ENCODE results near the gene EXOC3L2. TPM values are rescaled to one million over a fixed set of nuclear protein-coding genes. Genes with fewer than 3 reads are reported as not detected.
A peak's percentile ranks its signal among the peaks of the same experiment; 100 is the strongest.
"Not testable (repeated sequence)": the region's sequence is repeated elsewhere in the genome, so short reads cannot be mapped to it uniquely, and the experiment has no call there.

Gene EXOC3L2
- 1.7 and 3.1 TPM in 2 replicates for total RNA-seq

GRCh38 chr19:45245334-45245787 lies at the start of gene EXOC3L2:
Gene EXOC3L2 (minus strand): TSS chr19:45245407. CDS start chr19:45239045, 6,362 bp downstream.
- no peak for DNase-seq

- DNase-seq: no peak
Observed at GRCh38 chr19:45294291-45295029, 49.3 kb upstream of the EXOC3L2 start.

GRCh38 chr19:45293682-45294081 lies 48.5 kb upstream of the EXOC3L2 start:
- no peak for DNase-seq

DNA sequence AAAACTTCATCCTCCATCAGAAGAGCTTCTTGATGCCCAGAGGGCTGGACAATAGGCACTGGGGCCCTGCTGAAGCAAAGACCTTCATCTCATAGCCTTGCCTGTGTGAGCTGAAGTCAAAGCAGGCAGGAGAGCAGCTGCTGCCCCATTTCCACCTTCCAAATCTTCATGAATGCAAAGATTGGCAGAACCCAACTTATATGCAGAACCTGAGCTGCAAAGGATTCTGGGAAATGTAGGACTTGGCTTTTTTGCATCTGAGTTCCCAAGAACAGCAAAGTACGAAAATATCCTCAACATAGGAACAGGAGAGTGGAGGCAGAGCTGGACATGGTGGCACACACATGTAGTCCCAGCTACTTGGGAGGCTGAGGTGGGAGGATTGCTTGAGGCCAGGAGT lies 46.6 kb upstream of the EXOC3L2 start:
- DNase-seq: no peak

- no peak for DNase-seq
Observed at GRCh38 chr19:45290381-45290931, 45.2 kb upstream of the EXOC3L2 start.

GRCh38 chr19:45283443-45284033 lies 38.3 kb upstream of the EXOC3L2 start:
- DNase-seq: no peak

DNA sequence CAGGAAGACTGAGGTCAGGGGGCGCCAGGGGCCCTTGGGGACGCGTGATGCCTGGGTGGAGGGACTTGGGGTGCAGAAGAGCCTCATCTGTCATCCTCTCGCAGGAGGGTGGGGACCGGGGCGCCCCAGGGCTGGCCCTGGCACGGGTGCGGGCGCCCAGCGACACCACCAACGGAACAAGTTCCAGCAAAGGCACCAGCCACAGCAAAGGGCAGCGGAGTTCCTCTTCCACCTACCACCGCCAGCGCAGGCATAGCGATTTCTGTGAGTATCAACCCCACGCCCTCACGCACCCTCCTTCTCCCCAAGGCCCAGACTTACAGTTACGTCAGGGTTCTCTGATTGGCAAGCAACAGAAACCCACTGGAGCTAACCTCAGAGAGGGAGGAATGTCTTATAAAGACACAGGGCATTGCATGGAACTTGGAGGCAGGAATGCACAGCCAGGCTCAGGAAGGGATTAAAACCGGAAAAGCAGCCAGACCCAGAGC lies 35.3 kb upstream of the EXOC3L2 start:
- peak; percentile 31 for DNase-seq

DNA sequence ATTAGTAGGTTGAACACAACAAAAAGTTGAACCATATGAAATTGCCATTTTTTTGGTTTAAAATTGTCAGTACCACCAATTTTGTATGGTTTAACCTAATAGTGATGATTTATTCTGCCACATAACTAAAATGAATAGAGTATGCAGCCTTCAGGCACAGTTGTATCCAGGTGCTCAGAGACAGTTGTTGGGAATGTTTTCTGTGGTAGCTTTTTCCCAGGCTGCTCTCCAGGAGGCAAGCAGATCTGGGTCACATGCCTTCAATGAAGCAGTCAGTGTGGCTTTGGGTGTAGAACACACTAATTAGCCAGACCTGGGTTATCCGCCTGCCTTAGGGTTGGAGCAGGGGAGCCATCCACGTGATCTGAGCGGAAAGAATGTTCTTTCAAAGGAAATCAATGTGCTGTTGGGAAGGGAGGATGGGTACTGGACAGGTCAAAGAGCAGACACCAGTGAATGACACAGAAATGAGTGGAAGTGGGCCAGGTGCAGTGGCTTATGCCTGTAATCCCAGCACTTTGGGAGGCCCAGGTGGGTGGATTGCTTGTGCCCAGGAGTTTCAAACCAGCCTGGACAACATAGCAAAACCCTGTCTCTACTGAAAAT lies 34.5 kb upstream of the EXOC3L2 start:
- DNase-seq: peak; percentile 39

DNA sequence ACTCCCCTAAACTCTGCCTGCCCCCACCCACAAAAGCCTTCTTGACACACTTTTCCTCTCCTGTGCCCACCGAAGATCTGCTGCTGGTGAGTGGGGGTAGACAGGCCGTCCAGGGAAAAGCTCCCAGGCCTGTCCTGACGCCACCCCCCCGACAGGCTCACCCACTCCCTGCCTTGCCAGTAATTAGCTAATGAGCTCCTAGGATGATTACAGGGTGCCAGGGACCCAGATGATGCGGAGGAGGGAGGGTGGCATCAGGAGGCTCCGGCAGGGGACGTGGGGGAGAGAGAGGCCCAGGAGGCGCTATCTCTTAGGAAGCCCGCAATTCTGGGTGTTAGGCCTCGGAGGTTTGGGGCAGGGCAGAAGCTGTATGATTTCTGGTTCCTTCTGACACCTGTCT lies 32.9 kb upstream of the EXOC3L2 start:
- no peak for DNase-seq

DNA sequence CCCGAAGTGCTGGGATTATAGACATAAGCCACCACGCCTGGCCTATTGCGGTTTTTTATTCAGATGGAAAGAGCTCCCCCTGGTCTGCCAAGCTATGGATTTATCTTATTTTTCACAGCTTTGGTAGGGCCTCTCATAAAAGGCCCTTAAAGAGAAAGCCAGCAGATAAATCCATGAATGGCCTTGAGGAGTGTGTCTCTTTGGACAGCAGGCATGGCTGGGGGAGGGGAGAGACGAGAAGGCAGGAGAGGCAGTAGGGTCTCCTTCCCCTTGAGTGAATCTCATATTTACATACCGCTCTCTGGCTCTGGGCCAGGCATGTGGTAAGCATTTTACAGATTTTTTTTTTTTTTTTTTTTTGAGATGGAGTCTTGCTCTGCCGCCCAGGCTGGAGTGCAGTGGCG lies 31.1 kb upstream of the EXOC3L2 start:
- no peak for DNase-seq

GRCh38 chr19:45275370-45275971 lies 30.3 kb upstream of the EXOC3L2 start:
- no peak for DNase-seq

GRCh38 chr19:45273521-45273855 lies 28.3 kb upstream of the EXOC3L2 start:
- DNase-seq: no peak

- no peak for DNase-seq
Observed at GRCh38 chr19:45271735-45272108, 26.5 kb upstream of the EXOC3L2 start.

DNA sequence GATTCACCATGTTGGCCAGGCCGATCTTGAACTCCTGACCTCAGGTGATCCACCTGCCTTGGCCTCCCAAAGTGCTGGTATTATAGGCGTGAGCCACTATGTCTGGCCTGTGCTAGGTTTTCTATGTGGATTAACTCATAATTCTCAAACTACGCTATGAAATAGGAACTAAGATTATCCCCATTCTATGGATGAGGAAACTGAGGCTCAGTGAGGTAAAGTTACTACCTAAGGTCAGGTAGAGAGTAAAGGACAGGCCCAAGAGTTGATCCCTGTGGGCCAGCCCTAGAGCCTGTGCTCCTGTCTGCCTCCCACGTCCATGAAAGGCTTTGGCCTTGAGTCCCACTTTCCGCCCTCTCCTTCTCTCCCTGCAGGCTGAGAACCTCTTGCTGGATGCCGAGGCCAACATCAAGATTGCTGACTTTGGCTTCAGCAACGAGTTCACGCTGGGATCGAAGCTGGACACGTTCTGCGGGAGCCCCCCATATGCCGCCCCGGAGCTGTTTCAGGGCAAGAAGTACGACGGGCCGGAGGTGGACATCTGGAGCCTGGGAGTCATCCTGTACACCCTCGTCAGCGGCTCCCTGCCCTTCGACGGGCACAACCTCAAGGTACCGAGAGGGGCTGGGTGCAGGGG lies 26.0 kb upstream of the EXOC3L2 start:
- DNase-seq: no peak

DNA sequence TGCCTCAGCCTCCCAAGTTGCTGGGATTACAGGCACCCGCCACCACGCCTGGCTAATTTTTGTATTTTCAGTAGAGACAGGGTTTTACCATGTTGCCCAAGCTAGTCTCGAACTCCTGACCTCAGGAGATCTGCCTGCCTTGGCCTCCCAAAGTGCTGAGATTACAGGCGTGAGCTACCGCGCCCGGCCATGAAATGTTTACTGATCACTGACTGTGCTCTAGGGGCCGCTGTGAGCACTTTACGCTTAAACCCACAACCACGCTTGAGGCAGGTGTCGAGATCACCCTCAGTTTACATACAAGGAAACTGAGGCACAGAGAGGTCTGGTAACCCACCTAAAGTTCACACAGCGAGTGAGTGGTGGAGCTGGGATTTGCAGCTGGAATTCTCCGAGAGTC lies 24.7 kb upstream of the EXOC3L2 start:
- DNase-seq: not testable (repeated sequence)

GRCh38 chr19:45267296-45267695 lies 22.1 kb upstream of the EXOC3L2 start:
- no peak for DNase-seq

DNA sequence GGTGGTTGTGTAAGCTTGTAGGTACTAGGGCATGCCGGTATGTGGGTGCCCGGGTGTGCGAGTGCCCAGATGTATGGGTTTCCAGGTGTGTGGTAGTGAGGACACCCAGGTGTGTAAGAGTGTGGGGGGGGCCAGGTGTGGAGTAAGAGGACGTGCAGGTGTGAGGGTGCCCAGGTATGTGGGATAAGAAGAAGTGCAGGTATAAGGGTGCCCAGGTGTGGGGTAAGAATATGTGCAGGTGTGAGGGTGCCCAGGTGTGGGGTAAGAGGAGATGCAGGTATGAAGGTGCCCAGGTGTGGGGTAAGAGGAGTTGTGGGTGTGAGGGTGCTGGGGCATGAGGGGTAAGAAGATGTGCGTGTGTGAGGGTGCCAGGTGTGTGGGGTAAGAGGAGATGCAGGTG lies 20.2 kb upstream of the EXOC3L2 start:
- DNase-seq: no peak

DNA sequence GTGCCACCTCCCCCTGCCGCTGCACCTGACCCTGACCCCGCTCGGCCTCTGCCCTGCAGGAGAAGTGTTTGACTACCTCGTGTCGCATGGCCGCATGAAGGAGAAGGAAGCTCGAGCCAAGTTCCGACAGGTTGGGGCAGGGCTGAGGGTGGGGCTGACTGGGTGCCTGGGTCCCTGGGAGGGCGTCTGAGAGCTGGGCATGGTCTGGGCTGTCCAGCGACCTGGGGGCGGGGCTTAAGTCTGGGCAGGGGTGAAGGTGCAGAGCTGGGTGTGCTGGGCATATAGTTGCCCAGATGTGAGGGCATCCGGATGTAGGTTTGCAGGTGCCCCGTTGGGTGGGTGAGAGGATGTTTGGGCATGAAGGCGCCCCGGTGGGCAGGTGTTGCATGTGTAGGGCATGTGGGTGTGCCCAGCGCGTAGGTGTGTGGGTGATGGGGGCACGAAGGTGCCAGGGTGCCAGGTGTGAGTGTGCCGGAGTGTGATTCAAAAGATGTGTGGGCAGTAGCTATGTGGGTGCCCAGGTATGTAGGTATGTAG lies 19.6 kb upstream of the EXOC3L2 start:
- no peak for DNase-seq

DNA sequence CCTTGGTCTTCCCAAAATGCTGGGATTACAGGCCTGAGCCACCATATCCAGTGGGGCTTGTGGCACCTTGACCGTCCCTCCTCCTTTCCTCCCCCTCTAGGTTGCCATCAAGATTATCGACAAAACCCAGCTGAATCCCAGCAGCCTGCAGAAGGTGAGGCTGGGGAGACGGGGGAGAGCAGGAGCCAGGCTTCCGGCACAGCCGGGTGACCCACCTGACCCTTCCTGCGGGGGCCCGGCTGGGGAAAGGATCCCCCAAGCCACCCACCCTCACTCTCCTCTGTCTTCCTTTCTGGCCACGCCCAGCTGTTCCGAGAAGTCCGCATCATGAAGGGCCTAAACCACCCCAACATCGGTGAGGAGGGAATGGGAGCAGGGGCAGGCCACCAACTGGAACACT lies 17.8 kb upstream of the EXOC3L2 start:
- DNase-seq: no peak

DNA sequence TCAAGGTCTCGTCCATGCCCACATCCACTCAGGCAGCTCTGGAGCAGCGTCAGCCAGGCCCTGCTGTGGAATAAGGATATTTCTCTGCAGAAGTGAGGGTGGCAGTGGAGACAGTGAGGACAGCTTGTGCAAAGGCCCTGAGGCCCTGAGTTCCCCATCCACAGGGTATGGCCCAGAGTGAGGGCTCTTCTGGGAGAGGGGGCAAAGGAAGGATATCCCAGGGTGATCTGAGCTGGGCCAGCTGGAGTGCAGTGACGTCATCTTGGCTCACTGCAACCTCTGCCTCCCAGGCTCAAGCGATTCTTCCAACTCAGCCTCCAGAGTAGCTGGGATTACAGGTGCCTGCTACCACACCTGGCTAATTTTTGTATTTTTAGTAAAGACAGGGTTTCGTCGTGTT lies 17.4 kb upstream of the EXOC3L2 start:
- DNase-seq: no peak

DNA sequence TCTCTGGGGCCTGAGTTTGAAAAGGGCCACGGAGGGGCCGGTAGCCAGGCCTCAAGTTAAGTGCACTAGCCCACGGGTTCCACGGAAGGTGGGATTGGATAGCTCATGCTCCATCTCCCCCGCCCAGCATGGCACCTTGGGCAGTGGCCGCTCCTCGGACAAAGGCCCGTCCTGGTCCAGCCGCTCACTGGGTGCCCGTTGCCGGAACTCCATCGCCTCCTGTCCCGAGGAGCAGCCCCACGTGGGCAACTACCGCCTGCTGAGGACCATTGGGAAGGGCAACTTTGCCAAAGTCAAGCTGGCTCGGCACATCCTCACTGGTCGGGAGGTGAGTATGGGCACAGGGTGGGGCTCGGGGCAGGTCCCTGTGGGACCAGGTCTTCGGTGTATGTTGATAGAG lies 13.7 kb upstream of the EXOC3L2 start:
- no peak for DNase-seq

DNA sequence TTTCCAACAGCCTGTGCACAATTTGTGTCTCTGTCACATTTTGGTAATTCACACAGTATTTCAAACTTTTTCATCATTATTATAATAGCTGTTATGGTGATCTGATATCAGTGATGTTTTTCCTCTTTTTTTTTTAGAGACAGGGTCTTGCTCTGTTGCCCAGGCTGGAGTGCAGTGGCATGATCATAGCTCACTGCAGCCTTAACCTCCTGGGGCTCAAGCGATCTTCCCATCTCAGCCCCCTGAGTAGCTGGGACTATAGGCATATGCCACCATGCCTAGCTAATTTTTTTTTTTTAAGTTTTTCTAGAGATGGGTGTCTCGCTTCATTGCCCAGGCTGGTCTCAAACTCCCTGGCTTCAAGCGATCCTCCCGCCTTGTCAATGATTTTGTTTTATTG lies 11.6 kb upstream of the EXOC3L2 start:
- no peak for DNase-seq

Data from dermis blood vessel endothelial cell (primary cell).